Small intestine (tissue), 7 donors: ENCODE results near the gene METTL9. TPM values are rescaled to one million over a fixed set of nuclear protein-coding genes. Genes with fewer than 3 reads are reported as not detected.
"Not testable (repeated sequence)": the region's sequence is repeated elsewhere in the genome, so short reads cannot be mapped to it uniquely, and the experiment has no call there.

ENCODE experiments used
- DNase-seq, 2 donors: peaks; one replicate each; pipeline versions ENCODE4 v3.0.0 to v3.0.0-alpha.2; 2013
- FAIRE-seq: peaks from 2 replicates; lab custom pipeline; 2012; peaks lifted over from hg19 to GRCh38; lab: Jason Lieb, UNC
- H3K27ac ChIP-seq, 3 donors: one replicate each; pipeline ENCODE4 v1.5.1; 2013; ENCODE audit warnings: low read length in 2 of 3, mild to moderate bottlenecking in 2 of 3, control low read depth in 1 of 3, inconsistent platforms in 1 of 3, low read depth in 1 of 3, moderate library complexity in 1 of 3
- H3K27me3 ChIP-seq, 3 donors: one replicate each; pipeline ENCODE4 v1.6.1; 2013; ENCODE audit warnings: low read length in 3 of 3, inconsistent platforms in 1 of 3; ENCODE audit not compliant: control insufficient read depth in 3 of 3, insufficient read depth in 3 of 3
- H3K36me3 ChIP-seq, 3 donors: one replicate each; pipeline ENCODE4 v1.6.1; 2013; ENCODE audit warnings: low read length in 3 of 3, inconsistent platforms in 1 of 3, low read depth in 1 of 3, mild to moderate bottlenecking in 1 of 3, moderate library complexity in 1 of 3; ENCODE audit not compliant: control insufficient read depth in 3 of 3, insufficient read depth in 2 of 3
- H3K4me1 ChIP-seq, 3 donors: one replicate each; pipeline ENCODE4 v1.6.1; 2013; ENCODE audit warnings: low read length in 2 of 3, inconsistent platforms in 1 of 3, low read depth in 1 of 3, mild to moderate bottlenecking in 1 of 3, moderate library complexity in 1 of 3; ENCODE audit not compliant: control insufficient read depth in 3 of 3, insufficient read depth in 2 of 3
- H3K4me3 ChIP-seq, 3 donors: one replicate each; pipeline ENCODE4 v1.5.1; 2013; ENCODE audit warnings: low read length in 3 of 3, control low read depth in 1 of 3, inconsistent platforms in 1 of 3, low read depth in 1 of 3, mild to moderate bottlenecking in 1 of 3, moderate library complexity in 1 of 3
- H3K9me3 ChIP-seq, 2 donors: one replicate each; pipeline ENCODE4 v1.6.1; 2013; ENCODE audit warnings: low read depth in 1 of 2, low read length in 1 of 2; ENCODE audit not compliant: control insufficient read depth in 2 of 2, insufficient read depth in 1 of 2
- WGBS, 3 donors: extraction: QIAGEN DNeasy Blood & Tissue Kit; methylation state at CpG; one replicate each; pipeline ENCODE4 v1.1.7; 2013; 5-methylcytosine and 5-hydroxymethylcytosine counted together
- polyA plus RNA-seq, 4 donors: library from polyadenylated mRNA; stranded (reverse) in 3 of 4; unstranded in 1 of 4; fragments of 200-250 nt in 3 of 4; fragments of 120-200 nt in 1 of 4; gene quantifications; one replicate each; pipeline versions ENCODE4 v1.2.1 to v1.2.3, GENCODE V29; 2013
- donor health status: healthy with polysubstance abuse.
- donor health status: control.
- donor health status: control.
- donor health status: Bipolar disorder and iron deficiency.
- donor health status: healthy.

Gene METTL9
- polyA plus RNA-seq, 4 donors = 38.7 to 171 (median 61.0) TPM

DNA sequence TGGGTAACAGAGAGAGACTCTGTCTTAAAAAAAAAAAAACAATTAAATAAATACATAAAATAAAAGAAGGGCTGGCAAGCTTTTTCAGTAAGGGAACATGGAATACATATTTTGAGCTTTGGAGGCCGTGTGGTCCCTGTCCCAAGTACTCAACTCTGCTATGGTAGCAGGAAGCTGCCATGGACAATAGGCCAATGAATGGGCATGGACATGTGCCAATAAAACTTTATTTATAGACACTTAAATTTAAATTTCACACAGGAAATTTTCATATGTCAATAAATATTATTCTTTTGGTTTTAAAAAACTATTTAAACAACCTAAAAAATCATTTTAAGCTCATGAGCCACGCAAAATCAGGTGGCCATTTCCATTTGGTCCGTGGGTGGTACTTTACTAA is 68.2 kb downstream of the METTL9 start:
- Histone ChIP-seq H3K4me3 (no peak overlapping the region), H3K4me1 (no peaks in the 10 kb centered on the region), H3K27me3 (peaks cover 0 to 10% (median 3%) of the 10 kb centered on the region in 3 donors), H3K36me3 (no peaks in the 10 kb centered on the region), H3K27ac (no peak overlapping the region), H3K9me3 (no peaks in the 10 kb centered on the region)
- DNase-seq = no peak
- FAIRE-seq = no peak
- WGBS, 3 donors = 81 to 87% (median 86%) methylated on average over 3 of the region's 3 CpGs

DNA sequence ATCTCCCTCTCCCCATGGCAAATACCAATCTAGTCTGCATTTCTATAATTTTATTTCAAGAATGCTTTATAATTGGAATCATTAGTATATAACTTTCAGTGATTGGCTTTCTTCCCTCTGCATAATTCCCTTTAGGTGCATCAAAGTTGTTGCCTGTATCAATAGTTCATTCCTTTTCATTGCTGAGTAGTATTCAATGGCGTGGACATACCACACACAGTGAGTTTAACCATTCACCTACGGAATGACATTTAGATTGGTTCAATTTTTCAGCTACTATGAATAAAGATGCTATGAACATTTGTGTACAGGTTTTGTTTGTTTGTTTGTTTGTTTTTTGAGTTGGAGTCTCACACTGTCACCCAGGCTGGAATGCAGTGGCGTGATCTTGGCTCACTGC is 74.1 kb downstream of the METTL9 start:
- Histone ChIP-seq H3K4me3 (no peak overlapping the region), H3K9me3 (no peaks in the 10 kb centered on the region), H3K27me3 (peaks cover 0 to 3% (median 0%) of the 10 kb centered on the region in 3 donors), H3K4me1 (no peaks in the 10 kb centered on the region), H3K27ac (no peak overlapping the region), H3K36me3 (no peaks in the 10 kb centered on the region)
- 64 to 92% (median 85%) methylated on average over 3 of the region's 3 CpGs for WGBS, 3 donors
- FAIRE-seq = no peak
- DNase-seq = no peak

DNA sequence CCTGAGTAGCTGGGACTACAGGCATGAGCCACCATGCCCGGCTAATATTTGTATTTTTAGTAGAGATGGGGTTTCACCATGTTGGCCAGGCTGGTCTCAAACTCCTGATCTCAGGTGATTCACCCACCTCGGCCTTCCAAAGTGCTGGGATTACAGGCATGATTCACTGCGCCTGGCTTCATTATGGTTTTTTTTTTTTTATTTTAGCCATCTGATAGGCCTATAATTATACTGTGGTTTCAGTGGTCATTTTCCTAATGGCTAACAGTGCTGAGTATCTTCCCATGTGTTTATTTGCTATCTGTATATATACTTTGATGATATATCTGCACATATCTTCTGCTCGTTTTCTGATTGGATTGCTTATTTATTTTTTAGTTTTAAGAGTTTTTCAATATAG is 75.1 kb downstream of the METTL9 start:
- H3K36me3 ChIP-seq, H3K27ac ChIP-seq, H3K4me1 ChIP-seq, H3K4me3 ChIP-seq, H3K9me3 ChIP-seq, DNase-seq, FAIRE-seq, H3K27me3 ChIP-seq: not testable (repeated sequence)
- WGBS, 3 donors = 90 to 92% (median 91%) methylated on average over 4 of the region's 4 CpGs

DNA sequence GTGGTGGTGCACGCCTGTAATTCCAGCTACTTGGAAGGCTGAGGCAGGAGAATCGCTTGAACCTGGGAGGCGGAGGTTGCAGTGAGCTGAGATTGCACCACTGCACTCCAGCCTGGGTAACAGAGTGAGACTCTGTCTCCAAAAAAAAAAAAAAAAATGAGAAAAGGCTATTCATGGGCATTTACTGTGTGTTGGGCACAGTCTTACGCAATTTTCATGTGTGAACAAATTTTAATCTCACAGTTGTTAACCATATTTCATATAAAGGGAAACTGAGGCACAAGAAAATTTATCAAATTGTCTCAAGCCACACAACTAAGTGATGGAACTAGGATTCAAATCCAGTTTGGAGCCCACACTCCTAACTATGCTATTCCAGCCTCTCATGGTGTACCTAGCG is 81.3 kb downstream of the METTL9 start:
- 88 to 93% (median 88%) methylated on average over 5 of the region's 5 CpGs for WGBS, 3 donors

DNA sequence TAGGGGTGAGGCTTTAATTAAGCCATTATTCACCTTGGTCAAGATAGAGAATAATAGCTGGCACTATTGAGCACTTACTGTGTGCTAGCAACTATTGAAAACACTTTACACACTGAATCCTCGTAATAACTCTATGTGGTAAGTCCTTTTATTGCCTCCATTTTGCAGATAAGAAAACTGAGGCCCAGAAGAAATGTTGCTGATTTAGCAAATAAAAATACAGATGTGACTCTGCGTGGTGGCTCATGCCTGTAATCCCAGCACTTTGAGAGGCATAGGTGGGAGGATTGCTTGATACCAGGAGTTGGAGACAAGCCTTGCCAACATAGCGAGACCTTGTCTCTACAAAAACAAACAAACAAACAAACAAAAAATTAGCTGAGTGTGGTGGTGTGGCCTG is 83.8 kb downstream of the METTL9 start:
- no peak overlapping the region for H3K4me3 ChIP-seq
- H3K27ac ChIP-seq = no peak overlapping the region
- DNase-seq = no peak
- no peaks in the 10 kb centered on the region for H3K9me3 ChIP-seq
- WGBS, 3 donors = 64 to 81% (median 76%) methylated on average over 3 of the region's 3 CpGs
- no peaks in the 10 kb centered on the region for H3K27me3 ChIP-seq
- no peaks in the 10 kb centered on the region for H3K36me3 ChIP-seq
- no peak for FAIRE-seq
- H3K4me1 ChIP-seq = no peaks in the 10 kb centered on the region

More for the DNA sequence above, 81.3 kb downstream of the METTL9 start:
- not testable (repeated sequence) for FAIRE-seq, H3K27ac ChIP-seq, H3K9me3 ChIP-seq, H3K4me3 ChIP-seq, H3K27me3 ChIP-seq, H3K36me3 ChIP-seq, DNase-seq, H3K4me1 ChIP-seq

DNA sequence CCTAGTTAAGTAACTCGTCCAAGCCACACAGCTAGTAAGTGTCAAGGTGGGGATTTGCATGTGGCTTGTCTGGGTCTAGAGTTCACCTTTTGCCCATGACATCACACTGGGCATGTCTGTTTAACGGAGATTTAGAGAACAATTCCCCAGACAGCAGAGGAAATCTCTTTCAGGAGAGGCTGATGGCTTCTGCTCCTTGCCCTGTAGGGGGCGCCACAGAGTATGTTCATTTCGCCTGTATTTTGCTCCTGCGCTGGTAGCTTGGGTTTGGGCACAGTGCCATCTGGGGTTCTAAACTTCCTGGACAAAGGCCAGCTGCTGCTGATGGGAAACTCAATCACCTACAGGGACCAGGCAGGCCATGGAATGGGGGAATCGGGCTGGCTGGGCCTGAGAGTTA is 84.8 kb downstream of the METTL9 start:
- no peak for FAIRE-seq
- DNase-seq = peak; percentile 8 to 20

DNA sequence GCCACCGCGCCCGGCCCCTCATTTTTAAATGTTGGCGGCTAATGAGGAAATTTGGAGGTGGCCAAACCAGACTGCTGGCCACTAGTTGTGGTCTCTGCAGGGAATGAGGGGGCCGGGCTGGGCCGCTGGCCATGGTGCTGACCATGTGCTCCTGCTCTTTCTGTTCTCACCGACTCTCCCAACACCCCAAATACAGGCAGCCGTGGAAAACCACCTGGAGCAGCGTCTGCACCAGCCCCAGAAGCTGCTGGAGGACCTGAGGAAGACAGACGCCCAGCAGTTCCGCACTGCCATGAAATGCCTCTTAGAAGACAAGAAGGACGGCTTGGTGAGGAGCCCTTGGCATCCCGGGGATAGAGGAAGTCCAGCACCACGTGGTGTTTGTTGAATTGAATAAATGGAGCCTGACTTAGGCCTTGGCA is 85.7 kb downstream of the METTL9 start:
- WGBS, 3 donors = 49 to 62% (median 54%) methylated on average over 14 of the region's 14 CpGs
- Histone ChIP-seq H3K4me1 (no peaks in the 10 kb centered on the region), H3K27ac (no peak overlapping the region), H3K4me3 (no peak overlapping the region), H3K9me3 (no peaks in the 10 kb centered on the region), H3K36me3 (no peaks in the 10 kb centered on the region), H3K27me3 (no peaks in the 10 kb centered on the region)
- FAIRE-seq (no peak), DNase-seq (no peak)

More for the DNA sequence above, 84.8 kb downstream of the METTL9 start:
- Histone ChIP-seq H3K9me3 (no peaks in the 10 kb centered on the region), H3K4me1 (no peaks in the 10 kb centered on the region), H3K36me3 (no peaks in the 10 kb centered on the region), H3K27ac (no peak overlapping the region), H3K27me3 (no peaks in the 10 kb centered on the region), H3K4me3 (no peak overlapping the region)
- WGBS, 3 donors = 14 to 23% (median 21%) methylated on average over 6 of the region's 6 CpGs

DNA sequence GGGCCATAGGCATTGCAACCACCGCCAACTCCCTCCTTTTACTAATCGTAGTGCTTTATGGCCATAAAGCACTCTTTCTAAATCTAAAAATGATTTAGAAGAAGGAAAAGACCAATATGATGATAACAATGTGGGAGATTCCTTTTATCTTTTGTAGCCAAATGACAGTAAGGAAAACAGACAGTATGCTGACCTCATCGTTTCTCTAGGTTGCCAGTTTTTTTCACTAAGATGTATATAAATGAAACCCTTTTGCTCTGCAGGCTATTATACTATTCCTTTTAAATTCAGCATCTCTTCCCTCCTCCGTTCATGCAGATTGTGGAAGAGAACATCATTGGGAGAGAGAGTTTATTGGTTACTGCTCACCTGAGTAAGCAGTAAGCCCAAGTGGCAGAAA is 89.7 kb downstream of the METTL9 start:
- 68 to 79% (median 74%) methylated on average over 4 of the region's 4 CpGs for WGBS, 3 donors
- DNase-seq (no peak), FAIRE-seq (no peak)
- no peaks in the 10 kb centered on the region for H3K4me1 ChIP-seq
- no peak overlapping the region for H3K27ac ChIP-seq
- no peak overlapping the region for H3K4me3 ChIP-seq
- H3K36me3 ChIP-seq = no peaks in the 10 kb centered on the region
- no peaks in the 10 kb centered on the region for H3K9me3 ChIP-seq
- no peaks in the 10 kb centered on the region for H3K27me3 ChIP-seq

DNA sequence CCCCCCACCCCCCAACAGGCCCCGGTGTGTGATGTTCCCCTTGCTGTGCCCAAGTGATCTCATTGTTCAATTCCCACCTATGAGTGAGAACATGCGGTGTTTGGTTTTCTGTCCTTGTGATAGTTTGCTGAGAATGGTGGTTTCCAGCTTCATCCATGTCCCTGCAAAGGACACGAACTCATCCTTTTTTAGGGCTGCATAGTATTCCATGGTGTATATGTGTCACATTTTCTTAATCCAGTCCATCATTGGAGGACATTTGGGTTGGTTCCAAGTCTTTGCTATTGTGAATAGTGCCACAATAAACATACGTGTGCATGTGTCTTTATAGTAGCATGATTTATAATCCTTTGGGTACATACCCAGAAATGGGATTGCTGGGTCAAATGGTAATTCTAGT is 91.6 kb downstream of the METTL9 start:
- H3K4me3 ChIP-seq, DNase-seq, H3K36me3 ChIP-seq, H3K27ac ChIP-seq, FAIRE-seq, H3K27me3 ChIP-seq, H3K4me1 ChIP-seq, H3K9me3 ChIP-seq: not testable (repeated sequence)
- WGBS, 3 donors = 75 to 84% (median 79%) methylated on average over 4 of the region's 4 CpGs
